Left lung (tissue), 10 donors: Measurements from ENCODE around the gene SIRPA. TPM values are rescaled to one million over a fixed set of nuclear protein-coding genes. Genes with fewer than 3 reads are reported as not detected.

Source experiments
- ATAC-seq: fragments of 200-7000 bp; cut with Tn5 transposase; one replicate; pipeline ENCODE4 v1.9.1; 2020; ENCODE audit warnings: moderate library complexity
- DNase-seq, 4 donors: peaks; one replicate each; pipeline ENCODE4 v3.0.0-alpha.2; 2013 to 2020
- H3K27ac ChIP-seq, 2 donors: fragments of 200-600 bp; sonication (generic) in 1 of 2; one replicate each; pipeline versions ENCODE4 v1.5.0 to v1.8.0; 2020 to 2021
- H3K27me3 ChIP-seq, 2 donors: fragments of 200-600 bp; sonication (generic) in 1 of 2; one replicate each; pipeline versions ENCODE4 v1.5.0 to v1.8.0; 2020 to 2021
- H3K36me3 ChIP-seq, 2 donors: fragments of 200-600 bp; sonication (generic) in 1 of 2; one replicate each; pipeline versions ENCODE4 v1.5.0 to v1.8.0; 2020 to 2021
- H3K4me1 ChIP-seq, 2 donors: fragments of 200-600 bp; one replicate each; pipeline ENCODE4 v1.8.0; 2021
- H3K4me3 ChIP-seq, 2 donors: fragments of 200-600 bp; sonication (generic) in 1 of 2; one replicate each; pipeline versions ENCODE4 v1.5.0 to v1.8.0; 2020 to 2021; ENCODE audit warnings: mild to moderate bottlenecking in 1 of 2
- H3K9me3 ChIP-seq, 2 donors: fragments of 200-600 bp; sonication (generic) in 1 of 2; one replicate each; pipeline versions ENCODE4 v1.5.0 to v1.8.0; 2020 to 2021
- intact Hi-C, 2 donors: fragments of 100-400 bp; cut with DNase I; formaldehyde crosslinking; loops; one replicate each; pipeline versions ENCODE4 v1.11.2 to v1.14.2; 2022
- polyA plus RNA-seq, 6 donors: library from polyadenylated mRNA; unstranded; fragments of 120-200 nt; gene quantifications; one replicate each; pipeline ENCODE4 v1.2.1, GENCODE V29; 2013; ENCODE audit not compliant: insufficient read length in 6 of 6
- total RNA-seq, 2 donors: library from RNA; stranded (reverse); fragmentation: NEBNext Ultra II Directional; extraction: Animal tissue kit (Norgen Biotek cat#: 25700); gene quantifications; one replicate each; pipeline ENCODE4 v1.2.1, GENCODE V29; 2021
- TF ChIP-seq, protein P1 (sequence below), 2 donors: fragments of 200-600 bp; sonication (generic) in 1 of 2; IDR thresholded peaks; one replicate each; pipeline versions ENCODE4 v1.5.0 to v1.8.0; 2021; ENCODE audit warnings: antibody characterized with exemption in 2 of 2
- donor health status: DM: no; HTN: yes; CAD: no.
- donor health status: DM: no; HTN: no; CAD: no.

The SIRPA gene
- total and polyA plus RNA-seq, 8 donors, result 9.8 to 102 (median 12.4) TPM

DNA sequence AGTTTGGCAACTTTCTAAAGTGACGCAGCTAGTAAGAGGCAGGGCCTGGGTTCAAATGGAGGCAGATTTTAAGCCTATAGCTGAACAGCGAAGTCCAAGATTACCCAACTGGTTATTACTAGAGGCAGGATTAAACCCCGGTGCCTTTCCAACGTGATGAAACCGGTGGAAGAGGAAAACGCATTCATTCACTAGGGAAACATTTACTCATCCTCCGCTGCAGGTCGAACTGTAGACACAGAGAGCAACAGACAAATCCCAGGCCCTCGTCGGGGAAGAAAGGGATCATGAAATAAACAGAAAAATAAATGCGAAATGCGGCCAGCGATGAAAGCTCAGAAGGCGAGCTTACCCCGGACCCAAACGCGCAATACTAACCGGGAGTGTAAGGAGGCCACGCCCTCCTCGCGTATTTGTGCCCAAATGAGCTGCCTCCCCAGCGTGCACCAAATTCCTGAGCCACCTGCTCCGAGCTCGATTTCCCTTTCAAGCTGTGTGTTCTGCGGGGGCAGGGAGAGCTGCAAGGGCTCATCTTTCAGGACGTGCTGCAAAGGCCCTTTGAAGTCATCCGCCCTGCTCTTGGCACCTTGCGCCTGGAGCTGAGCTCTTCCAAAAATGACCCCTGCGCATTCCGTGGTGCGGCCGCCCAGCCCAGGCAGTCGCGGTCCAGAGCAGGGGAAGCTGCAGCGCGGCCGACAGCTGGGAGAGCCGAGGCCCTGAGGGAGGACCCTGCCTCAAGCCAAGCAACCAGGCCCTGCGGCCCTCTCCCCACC is 51.7 kb downstream of the SIRPA start:
- peak; percentile 53 for ATAC-seq
- H3K27me3 ChIP-seq, result peaks cover 0 to 62% of the 10 kb centered on the region in 2 donors
- peak in 2 of 4 donors; percentile 55 to 86 for DNase-seq
- H3K9me3 ChIP-seq, result no peaks in the 10 kb centered on the region
- H3K4me3 ChIP-seq, result peak overlapping the region in 1 of 2 donors; percentile 10
- peaks cover 2 to 82% of the 10 kb centered on the region in 2 donors for H3K4me1 ChIP-seq
- H3K27ac ChIP-seq, result peak overlapping the region; percentile 39 to 94
- H3K36me3 ChIP-seq, result no peaks in the 10 kb centered on the region
- intact Hi-C loops, result no loop called here
- TF ChIP-seq, protein P1, sequence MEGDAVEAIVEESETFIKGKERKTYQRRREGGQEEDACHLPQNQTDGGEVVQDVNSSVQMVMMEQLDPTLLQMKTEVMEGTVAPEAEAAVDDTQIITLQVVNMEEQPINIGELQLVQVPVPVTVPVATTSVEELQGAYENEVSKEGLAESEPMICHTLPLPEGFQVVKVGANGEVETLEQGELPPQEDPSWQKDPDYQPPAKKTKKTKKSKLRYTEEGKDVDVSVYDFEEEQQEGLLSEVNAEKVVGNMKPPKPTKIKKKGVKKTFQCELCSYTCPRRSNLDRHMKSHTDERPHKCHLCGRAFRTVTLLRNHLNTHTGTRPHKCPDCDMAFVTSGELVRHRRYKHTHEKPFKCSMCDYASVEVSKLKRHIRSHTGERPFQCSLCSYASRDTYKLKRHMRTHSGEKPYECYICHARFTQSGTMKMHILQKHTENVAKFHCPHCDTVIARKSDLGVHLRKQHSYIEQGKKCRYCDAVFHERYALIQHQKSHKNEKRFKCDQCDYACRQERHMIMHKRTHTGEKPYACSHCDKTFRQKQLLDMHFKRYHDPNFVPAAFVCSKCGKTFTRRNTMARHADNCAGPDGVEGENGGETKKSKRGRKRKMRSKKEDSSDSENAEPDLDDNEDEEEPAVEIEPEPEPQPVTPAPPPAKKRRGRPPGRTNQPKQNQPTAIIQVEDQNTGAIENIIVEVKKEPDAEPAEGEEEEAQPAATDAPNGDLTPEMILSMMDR (IDR thresholded peaks at IDR 0.05), result no peak

DNA sequence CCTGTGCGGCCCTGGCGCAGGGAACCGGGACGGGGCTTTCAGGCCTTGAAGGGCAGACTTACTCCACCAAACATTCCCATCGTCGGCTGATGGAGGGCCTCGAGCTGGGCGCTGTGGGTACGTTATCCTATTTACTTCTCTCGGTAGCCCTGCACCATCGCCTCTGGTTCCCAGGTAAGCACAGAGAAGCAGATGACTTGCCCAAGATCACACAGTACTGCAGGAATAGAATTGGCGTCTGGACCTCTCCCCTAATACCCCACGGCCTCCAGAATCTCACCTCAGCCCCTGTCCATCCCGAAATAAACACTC is 52.3 kb downstream of the SIRPA start:
- TF ChIP-seq, protein P1 (IDR thresholded peaks at IDR 0.05), result no peak
- no peak for DNase-seq
- H3K9me3 ChIP-seq, result no peaks in the 10 kb centered on the region
- peaks cover 0 to 58% of the 10 kb centered on the region in 2 donors for H3K27me3 ChIP-seq
- no peak for ATAC-seq
- H3K4me3 ChIP-seq, result peak overlapping the region in 1 of 2 donors; percentile 10
- intact Hi-C loops, result no loop called here
- H3K36me3 ChIP-seq, result no peaks in the 10 kb centered on the region
- H3K27ac ChIP-seq, result peak overlapping the region in 1 of 2 donors; percentile 94
- peaks cover 2 to 88% of the 10 kb centered on the region in 2 donors for H3K4me1 ChIP-seq

DNA sequence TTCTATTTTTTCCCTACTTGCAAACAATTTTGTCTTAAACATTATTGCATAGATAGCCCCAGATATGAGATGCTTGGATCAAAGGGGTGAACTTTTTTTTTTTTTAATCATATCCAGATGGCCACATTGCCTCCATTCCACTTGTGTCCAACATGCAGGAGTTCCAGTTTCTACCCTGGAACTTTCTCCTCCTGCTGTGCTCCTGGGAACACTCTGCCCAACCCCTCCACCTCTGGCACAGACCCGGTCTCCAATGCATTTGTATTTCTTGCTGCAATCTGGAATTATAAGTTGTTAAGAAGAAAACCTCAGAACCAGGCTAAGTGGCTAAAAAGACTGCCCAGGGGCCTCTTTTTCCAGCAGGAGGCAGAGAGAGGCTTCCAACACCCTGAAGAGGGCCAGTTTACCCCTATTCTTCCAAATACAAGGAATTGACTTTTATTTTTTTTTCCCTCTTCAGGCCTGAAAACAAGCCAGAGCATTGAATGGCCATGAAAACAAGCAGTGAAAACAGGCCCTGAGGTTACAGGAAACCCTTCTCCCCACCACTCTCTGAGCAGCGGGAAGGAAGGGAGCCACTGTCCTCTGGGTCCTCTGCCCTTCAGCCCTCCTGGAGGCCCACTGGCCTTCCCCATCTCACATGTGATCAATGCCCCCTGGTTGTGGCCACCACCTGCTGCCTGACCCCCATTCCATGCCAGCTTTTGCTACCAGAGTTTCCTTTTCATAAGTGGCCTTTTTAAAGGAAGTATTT is 54.3 kb downstream of the SIRPA start:
- peaks cover 0 to 45% of the 10 kb centered on the region in 2 donors for H3K27me3 ChIP-seq
- TF ChIP-seq, protein P1 (IDR thresholded peaks at IDR 0.05), result no peak
- peaks cover under 1 to 81% of the 10 kb centered on the region in 2 donors for H3K4me1 ChIP-seq
- intact Hi-C loops, result no loop called here
- no peaks in the 10 kb centered on the region for H3K36me3 ChIP-seq
- ATAC-seq (no peak), DNase-seq (no peak)
- H3K27ac ChIP-seq, result peak overlapping the region in 1 of 2 donors; percentile 34
- H3K9me3 ChIP-seq, result no peaks in the 10 kb centered on the region
- no peak overlapping the region for H3K4me3 ChIP-seq

GRCh38 chr20:1950836-1951235 is 55.6 kb downstream of the SIRPA start:
- intact Hi-C loops, result no loop called here
- peaks cover 0 to 79% of the 10 kb centered on the region in 2 donors for H3K4me1 ChIP-seq
- no peaks in the 10 kb centered on the region for H3K9me3 ChIP-seq
- no peak overlapping the region for H3K27ac ChIP-seq
- H3K36me3 ChIP-seq, result no peaks in the 10 kb centered on the region
- TF ChIP-seq, protein P1 (IDR thresholded peaks at IDR 0.05), result no peak
- DNase-seq, result no peak
- no peak overlapping the region for H3K4me3 ChIP-seq
- no peak for ATAC-seq
- H3K27me3 ChIP-seq, result peaks cover 0 to 32% of the 10 kb centered on the region in 2 donors
